HepG2 (cell line): ENCODE results near the gene SUPT4H1. TPM values are rescaled to one million over a fixed set of nuclear protein-coding genes. Genes with fewer than 3 reads are reported as not detected.

ENCODE experiments used
- HNF1B ChIP-seq: sonication (generic); formaldehyde crosslinking; IDR thresholded peaks from 2 replicates; pipeline ENCODE4 v1.5.1; 2020; ENCODE audit warnings: mild to moderate bottlenecking, moderate library complexity, missing genetic modification reagents
- JARID2 ChIP-seq: sonication (generic); formaldehyde crosslinking; IDR thresholded peaks from 2 replicates; pipeline ENCODE4 v1.8.1; 2023; ENCODE audit warnings: missing genetic modification reagents, inconsistent platforms; ENCODE audit not compliant: insufficient replicate concordance
- PATZ1 ChIP-seq: sonication (generic); formaldehyde crosslinking; IDR thresholded peaks from 2 replicates; pipeline ENCODE4 v1.4.0; 2020; ENCODE audit warnings: missing genetic modification reagents
- PREB ChIP-seq: sonication (generic); formaldehyde crosslinking; IDR thresholded peaks from 2 replicates; pipeline ENCODE4 v1.4.0; 2020; ENCODE audit warnings: missing genetic modification reagents
- PTBP1 ChIP-seq: fragments of 200-400 bp; formaldehyde crosslinking; IDR thresholded peaks from 2 replicates; pipeline ENCODE4 v1.6.1; 2018; ENCODE audit warnings: low read length, low read depth; ENCODE audit not compliant: poor library complexity, severe bottlenecking
- RNF219 ChIP-seq: sonication (generic); formaldehyde crosslinking; IDR thresholded peaks from 2 replicates; pipeline ENCODE4 v1.5.0; 2020; ENCODE audit warnings: mild to moderate bottlenecking, missing genetic modification reagents
- SETDB1 ChIP-seq: sonication (generic); formaldehyde crosslinking; IDR thresholded peaks from 2 replicates; pipeline ENCODE4 v1.5.1; 2020; ENCODE audit warnings: missing genetic modification reagents, mild to moderate bottlenecking, borderline replicate concordance
- TFE3 ChIP-seq: IDR thresholded peaks from 2 replicates; pipeline ENCODE4 v1.6.1; 2016
- ZBTB26 ChIP-seq: IDR thresholded peaks from 2 replicates; pipeline ENCODE4 v1.6.1; 2016; ENCODE audit warnings: missing compliant biosample characterization, missing genetic modification reagents, borderline replicate concordance
- ZFP36 ChIP-seq: fragments of 150-350 bp; IDR thresholded peaks from 2 replicates; pipeline ENCODE4 v1.6.1; 2018; ENCODE audit warnings: borderline replicate concordance, low read length, low read depth; ENCODE audit not compliant: partially characterized antibody
- ZGPAT ChIP-seq: IDR thresholded peaks from 2 replicates; pipeline ENCODE4 v1.6.1; 2016; ENCODE audit warnings: mild to moderate bottlenecking
- ZNF263 ChIP-seq: sonication (generic); formaldehyde crosslinking; IDR thresholded peaks from 2 replicates; pipeline ENCODE4 v1.4.0; 2020; ENCODE audit warnings: missing genetic modification reagents
- ZNF367 ChIP-seq: sonication (generic); formaldehyde crosslinking; IDR thresholded peaks from 2 replicates; pipeline ENCODE4 v1.4.0; 2020; ENCODE audit warnings: missing genetic modification reagents, borderline replicate concordance
- ZNF451 ChIP-seq: sonication (generic); formaldehyde crosslinking; IDR thresholded peaks from 2 replicates; pipeline ENCODE4 v1.5.0; 2020; ENCODE audit warnings: mild to moderate bottlenecking, missing genetic modification reagents
- ZNF672 ChIP-seq: sonication (generic); formaldehyde crosslinking; IDR thresholded peaks from 2 replicates; pipeline ENCODE4 v1.8.1; 2022; ENCODE audit warnings: missing genetic modification reagents
- polyA plus RNA-seq, 8 experiments: library from polyadenylated mRNA; depleted of rRNA in 3 of 8; stranded (reverse) in 7 of 8; unstranded in 1 of 8; fragments of >200 nt; fragmentation: Illumina TruSeq in 4 of 8; extraction: Trizol in 4 of 8; gene quantifications; 2 replicates each; pipeline versions ENCODE4 v1.2.1 to v1.2.3, GENCODE V29; 2011 to 2016; ENCODE audit warnings: low read depth in 4 of 8, missing spikeins in 1 of 8, mixed read lengths in 1 of 8; ENCODE audit not compliant: insufficient read depth in 1 of 8
- total RNA-seq, 5 experiments: library from RNA; depleted of rRNA; stranded (reverse); fragments of >200 nt; fragmentation: Illumina TruSeq; extraction: Trizol; gene quantifications; 2 replicates each; pipeline ENCODE4 v1.2.3, GENCODE V29; 2016; ENCODE audit warnings: low read depth in 1 of 5

The SUPT4H1 gene
- total and polyA plus RNA-seq, 2 of the 13 experiments (the other 11 are each of a cell fraction or from before 2014, with no cell fraction given) = 155 to 244 TPM

GRCh38 chr17:58337600-58338453 lies 14.2 kb downstream of the SUPT4H1 start (continued):
- peak; percentile 84 for TF ChIP-seq PATZ1 (CRISPR knock-in tag)
- TF ChIP-seq HNF1B (CRISPR knock-in tag) = 0 out of 2 replicates have a peak, but pooled peaks have one; percentile 47
- no peak for TF ChIP-seq PREB (CRISPR knock-in tag)
- no peak for TF ChIP-seq ZNF672 (CRISPR knock-in tag)
- TF ChIP-seq ZNF451 (CRISPR knock-in tag) = 0 out of 2 replicates have a peak, but pooled peaks have one; percentile 30
- no peak for TF ChIP-seq ZNF263 (CRISPR knock-in tag)
- TF ChIP-seq PTBP1 = peak; percentile 28
- TF ChIP-seq ZFP36 = peak; percentile 76
- no peak for TF ChIP-seq JARID2
- peak; percentile 43; the same call in 1 of the 2 replicates for TF ChIP-seq SETDB1
- 0 out of 2 replicates have a peak, but pooled peaks have one; percentile 38 for TF ChIP-seq TFE3
- peak; percentile 73; the same call in 1 of the 2 replicates for TF ChIP-seq ZGPAT (CRISPR knock-in tag)
- TF ChIP-seq RNF219 = no peak
- peak; percentile 41; the same call in 1 of the 2 replicates for TF ChIP-seq ZBTB26
- TF ChIP-seq ZNF367 (CRISPR knock-in tag) = no peak
